ENCODE measurements around the gene CCN5. TPM values are rescaled to one million over a fixed set of nuclear protein-coding genes. Genes with fewer than 3 reads are reported as not detected.

The CCN5 gene
- total and polyA plus RNA-seq, 2 of the 13 experiments (the other 11 are each of a cell fraction or from before 2014, with no cell fraction given), result 0.12 TPM; not detected in 1

DNA sequence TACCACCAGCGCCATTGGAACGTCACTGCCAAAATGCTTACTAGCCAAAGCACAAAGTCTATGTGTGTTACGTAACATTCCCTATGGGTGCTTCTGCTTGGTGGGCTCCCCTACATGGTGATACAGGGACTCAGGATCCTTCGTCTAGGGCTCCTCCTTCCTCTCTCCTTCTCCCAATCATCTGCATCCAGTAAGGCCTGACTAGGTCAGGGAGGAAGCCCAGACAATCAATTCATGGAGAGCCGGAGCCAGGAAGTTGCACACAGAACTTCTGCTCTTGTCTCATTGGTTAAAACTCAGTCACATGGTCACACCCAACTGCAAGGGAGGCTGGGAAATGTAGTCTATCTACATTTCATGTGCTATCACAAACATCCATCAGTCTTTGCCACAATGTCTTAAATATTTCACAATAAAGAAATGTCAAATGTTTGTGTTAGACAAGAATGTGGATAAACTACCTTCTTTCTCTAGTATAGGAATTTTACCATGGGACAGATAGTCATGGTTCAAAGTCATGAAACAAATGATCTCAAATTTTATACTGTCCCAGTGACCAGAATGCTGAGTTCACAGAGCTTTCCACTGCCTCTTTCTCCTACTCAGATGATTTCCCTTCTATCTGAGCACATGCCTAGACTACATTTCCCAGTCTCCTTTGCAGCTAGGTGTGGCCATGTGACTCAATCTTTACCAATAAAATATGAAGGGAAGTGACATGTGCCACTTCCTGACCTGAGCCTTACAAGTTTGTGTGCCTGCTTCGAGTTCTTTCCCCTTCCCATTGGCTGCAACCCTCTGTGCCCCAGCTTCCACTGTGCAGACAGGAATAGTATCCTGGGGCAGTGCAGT is 21.2 kb downstream of the CCN5 start (continued):
- TF ChIP-seq JARID2 (CRISPR knock-in tag; IDR thresholded peaks at IDR 0.05; ENCODE audit: insufficient replicate concordance), result no peak
- TF ChIP-seq MXD4 (CRISPR knock-in tag; IDR thresholded peaks at IDR 0.05), result peak; percentile 32; the same call in 1 of the 2 replicates
- TF ChIP-seq HNRNPK (IDR thresholded peaks at IDR 0.05; ENCODE audit: low read depth, low read length, poor library complexity, severe bottlenecking), result no peak
- TF ChIP-seq RFXANK (CRISPR knock-in tag; IDR thresholded peaks at IDR 0.05), result no peak
- no peak for TF ChIP-seq PHB2 (IDR thresholded peaks at IDR 0.05; ENCODE audit: partially characterized antibody)
- TF ChIP-seq FOXP1 (IDR thresholded peaks at IDR 0.05), result no peak
- no peak for TF ChIP-seq FOXP1 (CRISPR knock-in tag; IDR thresholded peaks at IDR 0.05)
- peak; percentile 39; the same call in 1 of the 2 replicates for TF ChIP-seq TAF1 (CRISPR knock-in tag; IDR thresholded peaks at IDR 0.05)
- no peak for TF ChIP-seq ZNF775 (CRISPR knock-in tag; IDR thresholded peaks at IDR 0.05; ENCODE audit: borderline replicate concordance)
- peak; percentile 21; the same call in 1 of the 2 replicates for TF ChIP-seq JUNB (CRISPR knock-in tag; IDR thresholded peaks at IDR 0.05; ENCODE audit: borderline replicate concordance)
- TF ChIP-seq XRCC5 (optimal IDR thresholded peaks at IDR 0.05; ENCODE audit: low read length), result peak; percentile 51
- no peak for TF ChIP-seq MAFG (CRISPR knock-in tag; IDR thresholded peaks at IDR 0.05)
- TF ChIP-seq TSC22D2 (CRISPR knock-in tag; IDR thresholded peaks at IDR 0.05; ENCODE audit: borderline replicate concordance), result no peak
- TF ChIP-seq NONO (IDR thresholded peaks at IDR 0.05), result no peak
- TF ChIP-seq NONO (CRISPR knock-in tag; conservative IDR thresholded peaks at IDR 0.05), result no peak
- TF ChIP-seq, protein P1, sequence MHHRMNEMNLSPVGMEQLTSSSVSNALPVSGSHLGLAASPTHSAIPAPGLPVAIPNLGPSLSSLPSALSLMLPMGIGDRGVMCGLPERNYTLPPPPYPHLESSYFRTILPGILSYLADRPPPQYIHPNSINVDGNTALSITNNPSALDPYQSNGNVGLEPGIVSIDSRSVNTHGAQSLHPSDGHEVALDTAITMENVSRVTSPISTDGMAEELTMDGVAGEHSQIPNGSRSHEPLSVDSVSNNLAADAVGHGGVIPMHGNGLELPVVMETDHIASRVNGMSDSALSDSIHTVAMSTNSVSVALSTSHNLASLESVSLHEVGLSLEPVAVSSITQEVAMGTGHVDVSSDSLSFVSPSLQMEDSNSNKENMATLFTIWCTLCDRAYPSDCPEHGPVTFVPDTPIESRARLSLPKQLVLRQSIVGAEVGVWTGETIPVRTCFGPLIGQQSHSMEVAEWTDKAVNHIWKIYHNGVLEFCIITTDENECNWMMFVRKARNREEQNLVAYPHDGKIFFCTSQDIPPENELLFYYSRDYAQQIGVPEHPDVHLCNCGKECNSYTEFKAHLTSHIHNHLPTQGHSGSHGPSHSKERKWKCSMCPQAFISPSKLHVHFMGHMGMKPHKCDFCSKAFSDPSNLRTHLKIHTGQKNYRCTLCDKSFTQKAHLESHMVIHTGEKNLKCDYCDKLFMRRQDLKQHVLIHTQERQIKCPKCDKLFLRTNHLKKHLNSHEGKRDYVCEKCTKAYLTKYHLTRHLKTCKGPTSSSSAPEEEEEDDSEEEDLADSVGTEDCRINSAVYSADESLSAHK (CRISPR knock-in tag; IDR thresholded peaks at IDR 0.05; ENCODE audit: borderline replicate concordance), result no peak
- peak; percentile 94 for TF ChIP-seq NFYC (CRISPR knock-in tag; IDR thresholded peaks at IDR 0.05)
- TF ChIP-seq MAFF (IDR thresholded peaks at IDR 0.05; ENCODE audit: low read depth, low read length), result peak; percentile 51; the same call in 1 of the 2 replicates
- TF ChIP-seq ZBTB3 (CRISPR knock-in tag; IDR thresholded peaks at IDR 0.05; ENCODE audit: borderline replicate concordance, low read depth), result no peak
- TF ChIP-seq, protein P2, sequence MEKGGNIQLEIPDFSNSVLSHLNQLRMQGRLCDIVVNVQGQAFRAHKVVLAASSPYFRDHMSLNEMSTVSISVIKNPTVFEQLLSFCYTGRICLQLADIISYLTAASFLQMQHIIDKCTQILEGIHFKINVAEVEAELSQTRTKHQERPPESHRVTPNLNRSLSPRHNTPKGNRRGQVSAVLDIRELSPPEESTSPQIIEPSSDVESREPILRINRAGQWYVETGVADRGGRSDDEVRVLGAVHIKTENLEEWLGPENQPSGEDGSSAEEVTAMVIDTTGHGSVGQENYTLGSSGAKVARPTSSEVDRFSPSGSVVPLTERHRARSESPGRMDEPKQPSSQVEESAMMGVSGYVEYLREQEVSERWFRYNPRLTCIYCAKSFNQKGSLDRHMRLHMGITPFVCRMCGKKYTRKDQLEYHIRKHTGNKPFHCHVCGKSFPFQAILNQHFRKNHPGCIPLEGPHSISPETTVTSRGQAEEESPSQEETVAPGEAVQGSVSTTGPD (CRISPR knock-in tag; IDR thresholded peaks at IDR 0.05), result no peak
- TF ChIP-seq ZFX (CRISPR knock-in tag; IDR thresholded peaks at IDR 0.05; ENCODE audit: low read depth), result peak; percentile 72
- no peak for TF ChIP-seq NR1H2 (CRISPR knock-in tag; IDR thresholded peaks at IDR 0.05; ENCODE audit: borderline replicate concordance, low read depth)
